GM19351 (cell line): Measurements from ENCODE around the gene ROPN1.
"Not testable (repeated sequence)": the region's sequence is repeated elsewhere in the genome, so short reads cannot be mapped to it uniquely, and the experiment has no call there.

Experiments
- ATAC-seq: cut with Tn5 transposase; IDR thresholded peaks from one replicate; pipeline ENCODE4 v1.9.1; 2021; ENCODE audit warnings: mild to moderate bottlenecking, moderate library complexity; ENCODE audit not compliant: unreplicated experiment

ROPN1 gene

GRCh38 chr3:123991730-123992588 lies at the start of gene ROPN1:
ROPN1 (minus strand) TSS chr3:123992124; CDS start chr3:123980481, 11,643 bp downstream.
- ATAC-seq = not testable (repeated sequence)

- ATAC-seq = no peak
Measured at GRCh38 chr3:124041553-124041952, 49.6 kb upstream of the ROPN1 start.

- ATAC-seq = no peak
Measured at GRCh38 chr3:124037326-124037725, 45.4 kb upstream of the ROPN1 start.

- ATAC-seq = not testable (repeated sequence)
Measured at GRCh38 chr3:124036214-124036613, 44.3 kb upstream of the ROPN1 start.

- ATAC-seq = no peak
Measured at GRCh38 chr3:124035463-124036121, 43.7 kb upstream of the ROPN1 start.

GRCh38 chr3:124034844-124035152 lies 42.9 kb upstream of the ROPN1 start:
- no peak for ATAC-seq

- ATAC-seq = no peak
Measured at GRCh38 chr3:124034016-124034843, 42.3 kb upstream of the ROPN1 start.

GRCh38 chr3:124033360-124034015 lies 41.6 kb upstream of the ROPN1 start, which contains the start of gene KALRN:
KALRN (plus strand) TSS chr3:124033369.
- ATAC-seq = peak; percentile 13

GRCh38 chr3:124032881-124033359 lies 41.0 kb upstream of the ROPN1 start:
- ATAC-seq = peak; percentile 89

- ATAC-seq = no peak
Measured at GRCh38 chr3:124032311-124032880, 40.5 kb upstream of the ROPN1 start.

- ATAC-seq = no peak
Measured at GRCh38 chr3:124026516-124026915, 34.6 kb upstream of the ROPN1 start.

GRCh38 chr3:124023531-124023930 lies 31.6 kb upstream of the ROPN1 start:
- not testable (repeated sequence) for ATAC-seq

- no peak for ATAC-seq
Measured at GRCh38 chr3:124019291-124019690, 27.4 kb upstream of the ROPN1 start.

GRCh38 chr3:124017502-124017901 lies 25.6 kb upstream of the ROPN1 start:
- not testable (repeated sequence) for ATAC-seq

- ATAC-seq = not testable (repeated sequence)
Measured at GRCh38 chr3:124016483-124016882, 24.6 kb upstream of the ROPN1 start.

GRCh38 chr3:124014366-124014942 lies 22.5 kb upstream of the ROPN1 start:
- no peak for ATAC-seq

- ATAC-seq = not testable (repeated sequence)
Measured at GRCh38 chr3:124008321-124008720, 16.4 kb upstream of the ROPN1 start.

- no peak for ATAC-seq
Measured at GRCh38 chr3:124007186-124007585, 15.3 kb upstream of the ROPN1 start.

GRCh38 chr3:124002405-124003079 lies 10.6 kb upstream of the ROPN1 start:
- ATAC-seq = not testable (repeated sequence)
